Upper lobe of left lung (tissue), 6 donors: Measurements from ENCODE around the gene PRXL2A. TPM values are rescaled to one million over a fixed set of nuclear protein-coding genes. Genes with fewer than 3 reads are reported as not detected.

ENCODE experiments used
- ATAC-seq, 2 donors: fragments of 200-7000 bp; cut with Tn5 transposase; one replicate each; pipeline ENCODE4 v1.9.1; 2022; ENCODE audit warnings: mild to moderate bottlenecking in 2 of 2, moderate library complexity in 2 of 2; ENCODE audit not compliant: low FRiP score in 2 of 2
- DNase-seq, 2 donors: peaks; one replicate each; pipeline ENCODE4 v3.0.0-alpha.2; 2019 to 2020
- H3K27ac ChIP-seq, 4 donors: fragments of 200-600 bp; sonication (generic); one replicate each; pipeline ENCODE4 v1.5.1; 2016 to 2019
- H3K27me3 ChIP-seq, 4 donors: fragments of 200-600 bp; sonication (generic); one replicate each; pipeline ENCODE4 v1.5.1; 2017 to 2019
- H3K36me3 ChIP-seq, 4 donors: fragments of 200-600 bp; sonication (generic); one replicate each; pipeline ENCODE4 v1.5.1; 2016 to 2019
- H3K4me1 ChIP-seq, 4 donors: fragments of 200-600 bp; sonication (generic); one replicate each; pipeline ENCODE4 v1.5.1; 2018 to 2019
- H3K4me3 ChIP-seq, 4 donors: fragments of 200-600 bp; sonication (generic); one replicate each; pipeline ENCODE4 v1.5.1; 2017 to 2019; ENCODE audit warnings: mild to moderate bottlenecking in 2 of 4, moderate library complexity in 1 of 4
- H3K9me3 ChIP-seq, 4 donors: fragments of 200-600 bp; sonication (generic); one replicate each; pipeline ENCODE4 v1.5.1; 2018 to 2019
- EP300 ChIP-seq, 4 donors: sonication (generic); formaldehyde crosslinking; IDR thresholded peaks; one replicate each; pipeline ENCODE4 v1.5.1; 2017; ENCODE audit warnings: antibody characterized with exemption in 4 of 4, control low read depth in 2 of 4
- POLR2A ChIP-seq, 4 donors: fragments of 450-650 bp; IDR thresholded peaks; one replicate each; pipeline ENCODE4 v1.5.1; 2016 to 2017; ENCODE audit warnings: antibody characterized with exemption in 4 of 4, mild to moderate bottlenecking in 2 of 4
- POLR2AphosphoS5 ChIP-seq, 2 donors: sonication (generic); formaldehyde crosslinking; IDR thresholded peaks; one replicate each; pipeline ENCODE4 v1.5.1; 2017; ENCODE audit warnings: antibody characterized with exemption in 2 of 2
- WGBS, 2 donors: methylation state at CpG; one replicate each; pipeline ENCODE4 v1.1.5; 2017 to 2018; 5-methylcytosine and 5-hydroxymethylcytosine counted together
- total RNA-seq, 6 donors: library from RNA; depleted of rRNA in 4 of 6; stranded (reverse); fragments of >200 nt in 4 of 6; gene quantifications; one replicate each; pipeline versions ENCODE4 v1.1.0 to v1.2.1, GENCODE V29; 2016 to 2021
- TF ChIP-seq, protein P1 (sequence below), 6 experiments: fragments of 450-650 bp in 4 of 6; fragments of 200-600 bp in 2 of 6; sonication (generic) in 2 of 6; IDR thresholded peaks; one replicate each; pipeline ENCODE4 v1.5.1; 2016 to 2019; ENCODE audit warnings: antibody characterized with exemption in 6 of 6
- donor health status: DM: no; HTN: no; CAD: no; lungs with moderate emphysema.
- donor health status: DM: no; HTN: yes; CAD: no; lungs with severe emphysema.

PRXL2A gene
- total RNA-seq, 6 donors from 2014 or later: 19.9 to 46.0 (median 33.2) TPM

GRCh38 chr10:80447436-80448190, 39.3 kb downstream of the PRXL2A start:
- Histone ChIP-seq H3K36me3 (no peaks in the 10 kb centered on the region), H3K27me3 (no peaks in the 10 kb centered on the region), H3K27ac (no peak overlapping the region), H3K9me3 (no peaks in the 10 kb centered on the region), H3K4me1 (peaks cover 21 to 37% (median 31%) of the 10 kb centered on the region in 4 donors), H3K4me3 (no peak overlapping the region)
- WGBS, 2 donors: 64 to 72% methylated on average over 7 of the region's 7 CpGs
- TF ChIP-seq, protein P1, sequence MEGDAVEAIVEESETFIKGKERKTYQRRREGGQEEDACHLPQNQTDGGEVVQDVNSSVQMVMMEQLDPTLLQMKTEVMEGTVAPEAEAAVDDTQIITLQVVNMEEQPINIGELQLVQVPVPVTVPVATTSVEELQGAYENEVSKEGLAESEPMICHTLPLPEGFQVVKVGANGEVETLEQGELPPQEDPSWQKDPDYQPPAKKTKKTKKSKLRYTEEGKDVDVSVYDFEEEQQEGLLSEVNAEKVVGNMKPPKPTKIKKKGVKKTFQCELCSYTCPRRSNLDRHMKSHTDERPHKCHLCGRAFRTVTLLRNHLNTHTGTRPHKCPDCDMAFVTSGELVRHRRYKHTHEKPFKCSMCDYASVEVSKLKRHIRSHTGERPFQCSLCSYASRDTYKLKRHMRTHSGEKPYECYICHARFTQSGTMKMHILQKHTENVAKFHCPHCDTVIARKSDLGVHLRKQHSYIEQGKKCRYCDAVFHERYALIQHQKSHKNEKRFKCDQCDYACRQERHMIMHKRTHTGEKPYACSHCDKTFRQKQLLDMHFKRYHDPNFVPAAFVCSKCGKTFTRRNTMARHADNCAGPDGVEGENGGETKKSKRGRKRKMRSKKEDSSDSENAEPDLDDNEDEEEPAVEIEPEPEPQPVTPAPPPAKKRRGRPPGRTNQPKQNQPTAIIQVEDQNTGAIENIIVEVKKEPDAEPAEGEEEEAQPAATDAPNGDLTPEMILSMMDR (IDR thresholded peaks at IDR 0.05): no peak
- TF ChIP-seq POLR2A (IDR thresholded peaks at IDR 0.05) (no peak), POLR2AphosphoS5 (IDR thresholded peaks at IDR 0.05) (no peak), EP300 (IDR thresholded peaks at IDR 0.05) (no peak)
- ATAC-seq: no peak
- no peak for DNase-seq

DNA sequence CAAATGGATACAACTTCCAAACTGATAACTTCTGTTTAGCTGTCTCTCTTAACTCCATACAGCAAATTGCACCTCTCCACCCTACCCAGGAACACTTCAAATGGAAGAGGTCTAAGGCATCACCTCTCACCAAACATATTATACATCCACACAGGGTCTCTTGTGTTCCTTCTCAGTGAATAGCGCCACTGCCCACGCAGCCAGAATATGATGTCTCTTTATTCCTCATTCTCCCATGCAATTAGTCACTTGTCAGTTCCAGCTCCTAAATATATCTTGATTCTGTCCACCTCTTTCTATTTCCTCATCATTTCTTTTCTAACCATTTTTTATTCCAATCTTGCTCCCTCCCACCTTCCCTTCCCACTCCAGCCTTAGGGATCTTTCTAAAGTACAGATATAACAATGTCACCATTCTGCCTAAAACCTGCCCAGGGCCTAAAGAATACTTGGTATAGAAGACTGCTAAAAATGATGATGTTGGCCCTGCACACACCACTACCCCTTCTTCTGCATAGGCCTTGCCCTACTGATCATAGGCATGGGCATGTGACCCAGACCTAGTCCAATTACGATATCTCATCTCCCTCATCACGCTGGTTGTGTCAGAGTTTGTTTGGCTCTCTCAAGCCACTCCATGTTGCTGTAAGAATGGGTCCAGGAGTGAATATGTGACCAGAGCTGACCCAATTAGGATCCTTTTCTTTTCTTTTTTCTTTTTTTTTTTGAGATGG, 40.0 kb downstream of the PRXL2A start:
- 77 to 82% methylated on average over 4 of the region's 4 CpGs for WGBS, 2 donors

DNA sequence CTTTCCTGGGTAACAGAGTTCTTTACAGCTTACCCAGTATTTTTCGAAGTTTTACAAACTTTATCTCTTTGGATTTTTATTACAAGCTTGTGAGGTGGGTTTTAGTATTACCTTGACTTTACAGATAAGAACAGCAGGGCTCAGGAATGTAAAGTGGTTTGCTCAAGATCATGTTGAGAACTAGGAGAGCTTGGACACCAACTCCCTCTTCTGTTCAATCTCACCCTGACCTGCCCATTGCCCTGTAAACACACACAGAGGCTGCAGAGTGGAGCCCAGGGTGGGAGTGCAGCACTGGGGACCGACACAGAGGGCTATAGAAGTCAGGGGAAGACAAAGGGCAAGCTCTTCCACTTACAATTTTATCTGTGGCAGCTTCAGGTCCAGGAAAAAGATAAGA, 41.2 kb downstream of the PRXL2A start:
- Histone ChIP-seq H3K27ac (peak overlapping the region; percentile 52 to 72 (median 69)), H3K4me1 (peaks cover 28 to 33% (median 31%) of the 10 kb centered on the region in 4 donors), H3K9me3 (no peaks in the 10 kb centered on the region), H3K27me3 (no peaks in the 10 kb centered on the region), H3K4me3 (no peak overlapping the region), H3K36me3 (no peaks in the 10 kb centered on the region)
- WGBS, 2 donors: 60 to 74% methylated on average over 2 of the region's 2 CpGs
- DNase-seq (peak in 1 of 2 donors; percentile 33), ATAC-seq (no peak)
- TF ChIP-seq POLR2AphosphoS5 (IDR thresholded peaks at IDR 0.05): no peak
- no peak for TF ChIP-seq EP300 (IDR thresholded peaks at IDR 0.05)
- TF ChIP-seq, protein P1 (IDR thresholded peaks at IDR 0.05): peak in 1 of 6 experiments; percentile 12

More for the DNA sequence above, 40.0 kb downstream of the PRXL2A start:
- peaks cover 29 to 41% (median 36%) of the 10 kb centered on the region in 4 donors for H3K4me1 ChIP-seq
- ATAC-seq: no peak
- no peaks in the 10 kb centered on the region for H3K9me3 ChIP-seq
- no peaks in the 10 kb centered on the region for H3K36me3 ChIP-seq
- no peaks in the 10 kb centered on the region for H3K27me3 ChIP-seq
- no peak overlapping the region for H3K4me3 ChIP-seq
- no peak for TF ChIP-seq POLR2A (IDR thresholded peaks at IDR 0.05)
- no peak for TF ChIP-seq EP300 (IDR thresholded peaks at IDR 0.05)
- TF ChIP-seq, protein P1 (IDR thresholded peaks at IDR 0.05): no peak
- TF ChIP-seq POLR2AphosphoS5 (IDR thresholded peaks at IDR 0.05): no peak
- H3K27ac ChIP-seq: peak overlapping the region in 3 of 4 donors; percentile 52 to 72 (median 69)
- DNase-seq: no peak

DNA sequence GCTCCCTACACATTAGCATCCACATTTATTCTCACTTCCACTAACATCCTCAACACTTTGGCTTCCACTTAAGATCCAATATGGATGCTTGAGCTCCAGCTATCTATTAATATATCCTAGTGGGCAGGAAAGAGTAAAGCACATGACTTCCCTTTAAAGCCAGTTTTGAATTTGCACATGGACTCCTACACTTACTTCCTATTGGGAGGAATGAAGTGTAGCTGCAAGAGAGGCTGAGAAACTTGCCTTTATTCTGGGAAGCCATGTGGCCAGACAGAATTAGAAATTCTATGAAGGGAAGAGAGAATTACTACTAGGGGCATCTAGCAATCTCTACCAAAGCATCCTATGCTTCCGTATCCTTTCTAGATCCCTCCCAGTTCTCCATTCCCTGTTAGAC, 42.8 kb downstream of the PRXL2A start:
- ATAC-seq: no peak
- Histone ChIP-seq H3K4me1 (peaks cover 30 to 40% (median 33%) of the 10 kb centered on the region in 4 donors), H3K9me3 (no peaks in the 10 kb centered on the region), H3K27me3 (no peaks in the 10 kb centered on the region), H3K4me3 (no peak overlapping the region), H3K27ac (no peak overlapping the region), H3K36me3 (no peaks in the 10 kb centered on the region)
- 68 to 92% methylated on average over 1 of the region's 1 CpG for WGBS, 2 donors
- no peak for DNase-seq
- TF ChIP-seq POLR2AphosphoS5 (IDR thresholded peaks at IDR 0.05) (no peak), EP300 (IDR thresholded peaks at IDR 0.05) (no peak), POLR2A (IDR thresholded peaks at IDR 0.05) (no peak)
- TF ChIP-seq, protein P1 (IDR thresholded peaks at IDR 0.05): no peak
